ENCODE data around the gene CAB39L. TPM values are rescaled to one million over a fixed set of nuclear protein-coding genes. Genes with fewer than 3 reads are reported as not detected.
"Not testable (repeated sequence)": the region's sequence is repeated elsewhere in the genome, so short reads cannot be mapped to it uniquely, and the experiment has no call there.

Gene CAB39L
- total RNA-seq, 1 donor from 2014 or later, result 10.7 TPM

- H3K4me1 Mint-ChIP-seq, result no peaks in the 10 kb centered on the region
- TF ChIP-seq CTCF (conservative IDR thresholded peaks at IDR 0.05), result no peak
- no peaks in the 10 kb centered on the region for H3K27me3 Mint-ChIP-seq (ENCODE audit: low read depth)
- H3K4me3 Mint-ChIP-seq, result no peak overlapping the region
- no peak for DNase-seq (ENCODE audit: low read depth, low spot score)
- H3K36me3 Mint-ChIP-seq (ENCODE audit: low read depth), result no peaks in the 10 kb centered on the region
- H3K27ac Mint-ChIP-seq (ENCODE audit: unreplicated experiment), result no peak overlapping the region
- no peaks in the 10 kb centered on the region for H3K9me3 Mint-ChIP-seq
These were observed 113.9 kb downstream of the CAB39L start for GRCh38 chr13:49329831-49330545.

- H3K4me1 Mint-ChIP-seq; DNase-seq (ENCODE audit: low read depth, low spot score); H3K27ac Mint-ChIP-seq (ENCODE audit: unreplicated experiment); H3K27me3 Mint-ChIP-seq (ENCODE audit: low read depth); H3K36me3 Mint-ChIP-seq (ENCODE audit: low read depth); H3K4me3 Mint-ChIP-seq; H3K9me3 Mint-ChIP-seq: not testable (repeated sequence)
These were observed 116.7 kb downstream of the CAB39L start for GRCh38 chr13:49327145-49327544.

- no peak for TF ChIP-seq CTCF (conservative IDR thresholded peaks at IDR 0.05)
- Mint-ChIP-seq H3K9me3 (no peaks in the 10 kb centered on the region), H3K27ac (ENCODE audit: unreplicated experiment) (no peak overlapping the region), H3K4me3 (no peak overlapping the region), H3K27me3 (ENCODE audit: low read depth) (no peaks in the 10 kb centered on the region), H3K4me1 (no peaks in the 10 kb centered on the region), H3K36me3 (ENCODE audit: low read depth) (no peaks in the 10 kb centered on the region)
- DNase-seq (ENCODE audit: low read depth, low spot score), result no peak
These were observed 117.5 kb downstream of the CAB39L start for GRCh38 chr13:49326222-49326917.

GRCh38 chr13:49323344-49323743 is 120.5 kb downstream of the CAB39L start:
- DNase-seq (ENCODE audit: low read depth, low spot score), result no peak
- no peak for TF ChIP-seq CTCF (conservative IDR thresholded peaks at IDR 0.05)
- Mint-ChIP-seq H3K4me3 (no peak overlapping the region), H3K4me1 (no peaks in the 10 kb centered on the region), H3K36me3 (ENCODE audit: low read depth) (no peaks in the 10 kb centered on the region), H3K27me3 (ENCODE audit: low read depth) (no peaks in the 10 kb centered on the region), H3K9me3 (no peaks in the 10 kb centered on the region), H3K27ac (ENCODE audit: unreplicated experiment) (no peak overlapping the region)

GRCh38 chr13:49322702-49323101 is 121.2 kb downstream of the CAB39L start:
- Mint-ChIP-seq H3K36me3 (ENCODE audit: low read depth) (no peaks in the 10 kb centered on the region), H3K27ac (ENCODE audit: unreplicated experiment) (no peak overlapping the region), H3K27me3 (ENCODE audit: low read depth) (no peaks in the 10 kb centered on the region), H3K4me1 (no peaks in the 10 kb centered on the region), H3K9me3 (no peaks in the 10 kb centered on the region), H3K4me3 (no peak overlapping the region)
- no peak for DNase-seq (ENCODE audit: low read depth, low spot score)
- no peak for TF ChIP-seq CTCF (conservative IDR thresholded peaks at IDR 0.05)

- Mint-ChIP-seq H3K9me3 (no peaks in the 10 kb centered on the region), H3K27me3 (ENCODE audit: low read depth) (no peaks in the 10 kb centered on the region), H3K4me3 (no peak overlapping the region), H3K4me1 (no peaks in the 10 kb centered on the region), H3K27ac (ENCODE audit: unreplicated experiment) (no peak overlapping the region), H3K36me3 (ENCODE audit: low read depth) (no peaks in the 10 kb centered on the region)
- no peak for DNase-seq (ENCODE audit: low read depth, low spot score)
- TF ChIP-seq CTCF (conservative IDR thresholded peaks at IDR 0.05), result no peak
These were observed 122.9 kb downstream of the CAB39L start for GRCh38 chr13:49320975-49321374.

All from neural crest cell (in vitro differentiated cells).